Measurements from ENCODE around the gene MYPOP.

Gene MYPOP, protein sequence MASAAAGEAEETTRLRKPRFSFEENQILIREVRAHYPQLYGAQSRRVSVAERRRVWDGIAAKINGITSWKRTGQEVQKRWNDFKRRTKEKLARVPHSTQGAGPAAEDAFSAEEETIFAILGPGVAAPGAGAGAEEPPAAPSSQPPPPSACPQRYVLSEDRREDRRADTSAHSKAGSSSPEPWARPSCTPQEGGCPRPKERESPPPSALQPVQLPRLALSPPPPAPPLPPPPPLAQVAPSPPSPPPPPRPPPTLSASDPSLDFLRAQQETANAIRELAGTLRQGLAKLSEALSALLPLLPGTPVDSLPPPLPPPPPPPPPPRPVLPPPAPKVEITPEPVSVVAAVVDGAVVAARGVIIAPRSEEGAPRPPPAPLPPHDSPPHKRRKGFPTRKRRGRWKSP

DNA sequence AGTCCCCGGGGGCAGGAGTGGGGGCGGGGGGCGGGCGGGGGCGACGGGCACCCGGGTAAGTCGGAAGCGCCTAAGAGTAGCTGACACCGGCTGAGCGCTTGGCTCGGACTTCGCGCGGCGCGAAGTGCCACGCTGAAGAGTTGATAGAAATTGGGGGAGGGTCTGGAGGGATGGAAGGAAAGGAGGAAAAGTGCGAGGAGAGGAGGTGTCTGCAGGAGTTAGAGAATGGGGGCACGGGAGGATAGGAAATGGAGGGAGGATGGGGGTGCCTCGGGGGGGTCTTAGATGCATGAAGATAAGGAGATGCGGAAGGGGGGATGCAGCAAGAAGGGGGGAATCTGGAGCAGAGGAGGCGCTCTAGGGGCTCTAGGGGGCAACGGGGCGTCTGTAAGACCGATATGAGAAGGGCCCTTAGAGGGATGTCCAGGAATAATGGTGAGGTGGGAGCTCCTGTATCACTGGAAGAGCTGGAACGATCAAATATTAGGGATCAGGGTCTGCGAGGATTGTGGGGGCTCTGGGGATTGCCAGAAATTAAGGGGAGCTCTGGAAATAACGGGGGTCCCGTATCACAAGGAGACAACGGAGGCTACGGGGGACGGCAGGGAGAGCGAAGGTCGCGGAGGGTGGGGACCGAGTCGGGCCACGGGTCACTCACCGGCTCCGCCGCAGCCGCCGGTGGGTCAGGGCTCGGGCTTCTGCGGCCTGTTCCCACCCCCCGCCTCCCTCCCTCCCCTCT is at the start of gene MYPOP:
Gene MYPOP (minus strand): TSS at position 702 of the 739 bp plus-strand sequence. CDS start 840 bp downstream, outside the sequence.
- peak in 1 of 2 experiments; percentile 40 for DNase-seq

DNA sequence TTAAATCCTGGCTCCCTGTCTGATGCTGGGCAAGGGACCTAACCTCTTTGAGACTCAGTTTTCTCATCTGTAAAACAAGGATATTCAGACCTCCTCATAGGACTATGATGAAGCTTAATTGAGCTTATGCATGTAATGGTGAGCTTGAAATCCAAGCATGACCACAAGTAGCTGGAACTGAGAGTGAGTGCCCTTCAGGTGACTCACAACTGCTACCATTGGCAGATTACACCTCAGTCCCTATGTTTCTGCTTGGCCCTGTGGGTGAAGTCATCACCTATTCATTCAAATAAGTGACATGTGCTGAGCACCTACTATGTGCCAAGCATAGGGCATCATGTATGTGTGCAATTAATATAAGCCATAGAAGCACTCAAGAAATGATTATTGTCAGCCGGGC is 45.5 kb upstream of the MYPOP start:
- no peak for DNase-seq

DNA sequence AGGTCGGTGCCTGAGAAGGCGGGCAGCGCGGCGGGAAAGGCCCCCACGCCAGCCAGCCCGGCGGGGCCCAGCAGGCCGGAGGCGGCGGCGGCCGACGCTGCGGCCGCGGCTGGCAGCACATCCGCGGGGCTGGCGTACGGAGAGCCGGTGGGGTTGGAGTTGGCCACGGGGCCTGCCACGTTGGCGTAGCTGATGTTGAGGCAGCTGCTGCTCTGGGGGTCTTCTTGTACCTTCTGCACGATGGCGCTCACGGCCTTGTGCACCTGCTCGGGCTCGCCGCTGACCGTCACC is 38.0 kb upstream of the MYPOP start:
- DNase-seq = no peak

DNA sequence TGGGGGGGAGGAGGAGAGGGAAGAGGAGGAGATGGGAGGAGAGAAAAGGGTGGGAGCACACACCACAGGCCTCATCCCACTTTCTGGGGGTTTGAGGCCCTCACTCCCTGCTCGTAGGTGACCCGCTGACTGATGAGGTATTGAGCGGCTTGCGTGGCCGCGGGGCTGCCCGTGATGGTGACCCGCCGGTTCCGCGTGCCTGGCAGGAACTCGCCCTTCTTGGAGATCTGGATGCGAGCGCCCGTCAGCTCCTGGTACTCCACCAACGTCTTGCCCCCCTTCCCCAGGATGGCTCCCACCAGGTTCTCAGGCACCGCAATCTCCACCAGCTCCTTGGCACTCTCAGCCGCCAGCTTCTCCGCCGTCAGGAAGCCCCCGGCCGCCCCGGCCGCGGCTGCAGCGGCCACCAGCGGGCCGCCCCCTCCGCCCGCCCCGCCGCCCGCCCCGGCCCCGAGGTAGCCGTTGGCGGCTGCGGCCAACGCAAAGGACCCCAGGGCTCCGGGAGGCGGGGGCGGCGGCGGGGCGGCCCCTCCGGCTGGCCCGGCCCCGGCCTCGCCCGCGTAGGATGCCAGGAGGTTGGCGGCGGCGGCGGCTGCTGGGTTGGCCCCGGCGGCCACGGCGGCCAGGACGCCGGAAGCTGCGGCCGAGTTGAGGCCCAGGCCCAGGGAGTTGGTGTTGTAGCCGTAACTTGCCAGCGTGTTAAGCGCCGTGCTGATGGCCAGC is 37.5 kb upstream of the MYPOP start:
- no peak for DNase-seq

DNA sequence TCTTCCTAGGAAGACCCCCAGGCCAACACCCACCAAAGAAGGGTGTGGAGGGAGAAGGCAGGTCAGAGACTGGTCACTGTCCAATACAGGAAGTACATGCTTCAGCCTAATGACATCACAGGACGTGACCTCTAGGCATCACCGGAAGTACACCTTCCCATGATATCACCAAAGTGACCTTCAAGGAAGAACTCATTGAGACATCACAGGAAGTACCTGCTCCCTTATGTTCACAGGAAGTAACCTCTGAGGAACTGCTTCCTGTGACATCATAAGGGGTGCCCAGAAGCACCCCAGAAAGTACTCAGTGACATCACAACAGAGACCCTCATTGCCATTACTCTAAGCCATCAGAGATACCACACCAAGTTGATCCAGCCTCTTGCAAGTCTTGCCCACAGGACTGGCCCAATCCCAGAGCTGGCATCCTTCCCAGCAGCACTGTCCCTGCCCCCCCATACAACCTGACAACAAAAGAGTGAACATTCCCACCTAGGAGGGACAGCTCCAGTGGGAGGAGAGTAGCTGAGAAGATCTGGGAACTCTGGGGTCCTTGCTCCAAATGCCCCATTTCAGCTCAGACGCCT is 36.4 kb upstream of the MYPOP start:
- DNase-seq = no peak

DNA sequence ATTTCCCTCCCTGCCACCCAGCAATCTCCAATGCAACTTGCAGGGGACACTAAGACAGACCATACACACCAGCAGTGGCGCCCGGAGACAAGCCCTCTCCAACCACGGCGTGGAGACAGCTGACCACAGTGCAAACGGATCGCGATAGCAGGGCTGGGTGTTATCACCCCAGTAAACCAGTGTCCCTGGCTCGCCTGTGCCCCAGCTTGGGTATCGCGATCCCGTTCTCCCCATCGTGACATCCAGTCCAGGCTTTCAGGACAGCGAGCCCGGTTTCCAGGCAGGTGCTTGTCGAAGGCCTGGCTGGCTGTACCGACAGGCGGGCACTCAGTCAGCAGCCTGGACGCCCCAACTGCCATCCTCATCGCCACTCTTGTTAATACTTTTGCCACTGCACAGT is 32.9 kb upstream of the MYPOP start:
- DNase-seq = no peak

DNA sequence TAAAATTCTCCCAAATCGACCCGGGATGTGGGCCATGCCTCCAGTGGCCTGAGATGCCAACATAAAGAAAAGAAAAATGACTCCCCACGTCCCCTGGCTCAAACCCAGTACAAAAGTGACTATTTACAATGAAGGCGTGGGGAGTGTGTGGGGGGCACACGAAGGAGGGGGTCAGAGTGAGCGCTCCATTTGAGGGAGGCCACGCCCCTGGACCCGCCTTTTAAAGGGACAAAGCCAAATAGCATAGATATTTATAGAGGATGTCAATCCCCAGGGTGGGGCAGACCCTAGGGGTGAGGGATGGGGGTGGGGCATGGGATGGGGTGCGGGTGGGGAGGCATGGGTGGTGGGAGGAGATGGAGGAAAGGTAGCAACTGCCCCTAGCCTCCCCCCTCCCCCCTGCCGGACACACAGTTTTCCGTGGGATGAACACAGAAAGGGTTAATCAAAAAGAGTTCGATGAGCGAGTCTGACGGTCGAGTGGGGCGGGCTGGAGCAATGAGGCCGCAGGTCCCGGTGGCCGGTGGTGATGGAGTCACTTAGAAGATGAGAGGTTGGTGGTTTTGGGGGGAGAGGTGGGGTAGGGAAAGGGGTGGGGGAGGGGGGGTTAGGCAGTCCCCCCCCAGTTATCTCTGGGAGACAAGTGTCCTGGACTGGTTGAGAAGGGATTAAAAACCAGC is 32.3 kb upstream of the MYPOP start:
- no peak for DNase-seq

DNA sequence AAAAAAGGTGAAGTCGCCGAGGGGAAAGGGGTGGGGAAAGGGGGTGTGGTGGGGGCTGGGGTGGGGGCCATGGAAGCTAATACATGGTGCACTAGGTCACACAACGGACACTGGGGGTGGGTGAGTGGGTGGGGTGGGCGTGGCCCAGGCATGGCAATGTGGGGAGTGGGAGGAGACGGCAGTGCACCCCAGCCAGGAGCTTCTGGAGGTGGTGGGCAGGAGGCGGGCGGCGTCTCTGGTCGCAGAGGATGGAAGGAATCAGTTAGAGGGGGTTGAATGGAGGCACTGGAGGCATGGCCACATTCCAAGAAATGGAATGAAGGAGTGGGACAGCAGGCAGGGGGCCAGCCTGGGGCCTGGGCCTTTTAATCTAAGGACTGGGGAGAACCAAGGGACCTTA is 31.3 kb upstream of the MYPOP start:
- DNase-seq = no peak

DNA sequence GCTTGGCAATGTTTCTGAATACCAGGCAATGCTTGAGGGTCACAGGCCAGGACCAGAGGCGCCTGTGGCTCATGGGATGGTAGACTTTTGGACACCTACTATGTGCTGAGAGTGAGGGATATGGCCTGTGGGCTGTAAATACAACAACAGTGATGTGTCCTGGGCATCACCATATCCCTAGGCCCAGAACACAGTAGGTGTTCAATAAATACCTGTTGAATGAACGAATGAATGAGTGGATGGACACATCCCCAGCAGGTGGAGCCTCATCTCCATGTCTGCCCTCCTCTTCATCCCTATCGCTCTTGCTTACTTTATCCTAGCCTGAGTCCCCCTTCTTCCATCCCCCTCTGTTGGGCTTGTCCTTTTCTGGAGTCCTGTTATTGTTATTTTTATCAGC is 28.6 kb upstream of the MYPOP start:
- DNase-seq = no peak

DNA sequence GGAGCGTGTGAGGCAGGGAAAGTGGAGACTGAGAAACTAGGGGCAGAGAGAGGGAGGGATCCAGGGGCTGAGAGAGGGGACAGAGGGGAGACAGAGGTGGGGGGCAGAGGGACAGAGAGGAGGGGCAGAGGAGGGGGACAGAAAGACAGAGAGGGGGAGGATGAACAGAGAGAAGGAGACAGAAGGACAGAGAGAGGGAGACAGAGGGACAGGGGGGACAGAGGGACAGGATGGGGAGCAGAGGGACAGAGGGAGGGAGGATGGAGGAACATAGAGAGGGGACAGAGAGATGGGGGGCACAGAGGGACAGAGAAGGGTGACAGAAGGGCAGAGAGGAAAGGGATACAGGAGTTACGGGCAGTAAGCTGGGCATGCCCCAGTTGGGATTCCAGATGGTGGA is 26.8 kb upstream of the MYPOP start:
- DNase-seq = no peak

DNA sequence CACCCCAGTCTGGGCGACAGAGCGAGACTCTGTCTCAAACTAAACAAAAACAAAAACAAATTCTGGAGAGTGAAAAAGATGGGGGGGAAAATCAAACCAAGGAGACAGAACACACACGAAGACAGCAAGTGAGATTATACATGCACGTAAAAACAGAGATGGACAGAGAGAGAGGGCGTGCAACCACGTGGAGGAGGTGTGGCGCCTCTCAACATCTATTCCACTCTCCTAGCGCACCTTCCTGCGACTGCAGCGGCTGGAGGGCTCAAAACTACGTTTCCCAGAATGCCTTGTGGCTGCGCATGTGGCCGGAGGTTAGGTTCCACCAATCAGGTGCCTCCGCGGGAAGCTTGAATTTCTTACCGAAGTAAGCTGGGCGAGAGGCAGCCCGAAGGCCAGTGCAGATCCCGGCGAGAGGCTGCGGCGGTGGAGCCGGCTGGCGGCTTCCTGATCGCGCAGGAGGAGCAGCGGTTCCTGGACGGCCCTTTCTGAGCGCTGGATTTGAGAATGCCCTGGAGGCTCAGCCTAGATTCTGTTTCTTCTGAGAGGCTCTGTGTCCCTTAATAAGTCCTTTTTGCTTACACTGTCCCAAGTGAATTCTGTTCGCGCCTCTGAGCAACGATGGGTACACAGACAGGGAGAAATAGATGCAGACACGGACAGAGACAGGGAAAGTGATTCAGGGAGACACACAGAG is 25.3 kb upstream of the MYPOP start:
- DNase-seq = peak; percentile 58 to 63

DNA sequence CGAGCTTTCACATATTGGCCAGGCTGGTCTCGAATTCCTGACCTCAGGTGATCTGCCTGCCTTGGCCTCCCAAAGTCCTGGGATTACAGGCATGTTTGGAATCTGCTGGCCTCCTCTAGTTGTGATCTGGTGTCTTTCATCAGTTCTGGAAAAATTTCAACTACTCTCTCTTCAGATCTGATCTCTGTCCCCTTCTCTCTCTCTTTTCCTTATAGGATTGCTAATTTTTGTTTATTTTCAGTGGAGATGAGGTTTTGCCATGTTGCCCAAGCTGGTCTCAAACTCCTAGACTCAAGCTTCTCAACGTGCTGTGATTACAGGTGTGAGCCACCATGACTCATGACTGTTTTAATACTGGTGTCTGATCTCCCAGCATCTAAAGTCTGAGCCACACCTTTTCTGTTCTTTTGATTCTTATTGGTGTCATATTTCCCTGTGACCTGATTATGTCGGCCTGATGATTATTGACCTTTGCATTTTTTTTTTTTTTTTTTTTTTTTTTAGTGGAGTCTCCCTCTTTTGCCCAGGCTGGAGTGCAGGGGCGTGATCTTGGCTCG is 22.6 kb upstream of the MYPOP start:
- no peak for DNase-seq

DNA sequence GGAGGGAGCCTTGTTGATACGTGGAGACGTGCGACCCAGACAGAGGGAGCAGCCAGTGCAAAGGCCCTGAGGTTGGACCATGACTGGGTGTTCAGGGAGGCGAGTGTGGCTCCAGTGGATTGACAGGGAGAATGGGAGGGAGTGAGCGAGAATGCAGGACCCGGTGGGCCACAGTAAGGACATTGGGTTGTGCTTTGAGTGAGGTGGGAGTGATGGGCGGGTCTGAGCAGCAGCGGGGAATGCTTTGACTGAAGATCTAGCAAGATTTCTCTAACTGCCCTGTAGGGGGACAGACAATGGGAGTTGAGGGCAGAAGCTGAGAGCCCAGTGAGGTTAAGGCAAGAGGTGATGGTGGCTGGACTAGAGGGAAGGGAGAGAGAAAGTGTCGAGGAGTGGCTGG is 19.9 kb upstream of the MYPOP start:
- DNase-seq = no peak

DNA sequence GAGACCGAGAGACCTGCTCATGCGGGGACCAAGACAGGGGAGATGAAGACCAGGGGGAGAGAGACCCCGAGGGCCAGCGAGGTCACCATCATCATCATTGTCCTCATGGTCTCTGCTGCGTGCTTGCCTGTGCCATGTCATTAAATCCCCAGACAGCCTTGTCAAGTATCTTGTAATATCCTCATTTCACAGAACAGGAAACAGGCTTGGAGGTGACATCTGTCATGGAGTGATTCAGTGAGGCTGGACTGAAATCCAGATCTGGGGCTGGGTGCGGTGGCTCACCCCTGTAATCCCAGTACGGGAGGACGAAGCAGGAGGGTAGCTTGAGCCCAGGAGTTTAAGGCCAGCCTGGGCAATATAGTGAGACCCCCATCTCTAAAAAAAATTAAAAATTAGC is 18.0 kb upstream of the MYPOP start:
- peak in 1 of 2 experiments; percentile 6 for DNase-seq

DNA sequence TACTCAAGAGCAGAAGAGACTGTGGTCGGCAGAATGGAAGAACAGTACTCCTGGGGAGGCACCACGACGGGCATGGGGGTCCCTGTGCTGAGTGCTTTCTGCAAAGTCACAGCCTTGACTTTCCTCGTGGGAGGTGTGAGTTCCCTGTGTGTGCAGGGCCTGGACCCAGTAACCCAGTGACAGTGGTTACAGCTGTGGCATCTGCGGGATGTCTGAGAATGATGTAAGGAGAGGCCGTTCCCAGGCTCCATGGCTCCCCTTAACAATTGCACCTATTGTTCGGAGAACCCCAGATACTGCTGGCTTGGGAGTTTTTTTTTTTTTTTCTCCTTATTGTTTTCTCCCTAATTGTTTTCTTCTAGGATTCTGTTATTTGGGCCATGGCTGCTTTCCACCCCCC is 17.3 kb upstream of the MYPOP start:
- no peak for DNase-seq

DNA sequence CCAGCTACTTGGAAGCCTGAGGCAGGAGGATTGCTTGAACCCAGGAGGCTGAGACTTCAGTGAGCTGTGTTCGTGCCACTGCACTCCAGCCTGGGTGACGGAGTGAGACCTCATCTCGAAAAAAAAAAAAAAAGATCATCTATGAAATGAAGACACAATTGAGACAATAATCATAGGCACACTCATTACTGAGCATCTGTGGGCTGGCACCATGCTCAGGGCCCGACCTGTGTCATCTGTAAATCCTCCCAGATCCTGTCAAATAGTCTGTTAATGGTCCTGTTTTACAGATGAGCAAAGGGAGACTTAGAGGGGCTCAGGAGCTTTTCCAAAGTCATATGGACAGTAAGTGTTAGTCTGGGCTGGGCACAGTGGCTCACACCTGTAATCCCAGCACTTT is 16.3 kb upstream of the MYPOP start:
- no peak for DNase-seq

DNA sequence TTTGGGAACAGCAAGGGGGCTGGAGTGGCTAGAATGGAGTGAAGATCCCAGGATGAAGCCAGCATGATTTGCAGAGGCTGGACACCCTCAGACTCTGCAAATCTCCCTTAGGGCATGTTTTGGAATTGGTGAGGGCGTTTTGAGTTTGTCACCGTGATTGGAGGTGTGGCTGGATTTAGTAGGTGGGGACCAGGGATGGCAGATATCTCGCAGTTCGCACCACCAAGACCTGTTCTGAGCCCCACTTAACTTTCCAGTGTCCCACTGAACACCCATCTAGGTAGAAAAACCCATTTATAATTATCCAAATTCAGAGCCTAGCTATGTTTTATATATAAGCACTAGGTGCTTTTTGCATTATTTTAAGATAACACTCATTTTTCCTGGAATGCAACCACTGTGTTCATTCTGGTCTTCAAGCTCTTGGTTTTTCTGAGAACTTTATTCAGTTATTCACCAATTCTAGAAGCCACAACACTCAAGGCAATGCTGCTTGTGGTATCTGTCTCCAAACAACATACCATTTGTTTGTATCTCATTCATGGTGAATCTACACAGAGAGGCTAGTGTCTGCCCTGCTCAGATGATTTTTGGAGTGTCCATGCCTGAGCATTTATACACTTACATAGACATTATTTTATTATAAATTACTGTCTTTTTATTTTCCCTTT is 15.1 kb upstream of the MYPOP start:
- no peak for DNase-seq

DNA sequence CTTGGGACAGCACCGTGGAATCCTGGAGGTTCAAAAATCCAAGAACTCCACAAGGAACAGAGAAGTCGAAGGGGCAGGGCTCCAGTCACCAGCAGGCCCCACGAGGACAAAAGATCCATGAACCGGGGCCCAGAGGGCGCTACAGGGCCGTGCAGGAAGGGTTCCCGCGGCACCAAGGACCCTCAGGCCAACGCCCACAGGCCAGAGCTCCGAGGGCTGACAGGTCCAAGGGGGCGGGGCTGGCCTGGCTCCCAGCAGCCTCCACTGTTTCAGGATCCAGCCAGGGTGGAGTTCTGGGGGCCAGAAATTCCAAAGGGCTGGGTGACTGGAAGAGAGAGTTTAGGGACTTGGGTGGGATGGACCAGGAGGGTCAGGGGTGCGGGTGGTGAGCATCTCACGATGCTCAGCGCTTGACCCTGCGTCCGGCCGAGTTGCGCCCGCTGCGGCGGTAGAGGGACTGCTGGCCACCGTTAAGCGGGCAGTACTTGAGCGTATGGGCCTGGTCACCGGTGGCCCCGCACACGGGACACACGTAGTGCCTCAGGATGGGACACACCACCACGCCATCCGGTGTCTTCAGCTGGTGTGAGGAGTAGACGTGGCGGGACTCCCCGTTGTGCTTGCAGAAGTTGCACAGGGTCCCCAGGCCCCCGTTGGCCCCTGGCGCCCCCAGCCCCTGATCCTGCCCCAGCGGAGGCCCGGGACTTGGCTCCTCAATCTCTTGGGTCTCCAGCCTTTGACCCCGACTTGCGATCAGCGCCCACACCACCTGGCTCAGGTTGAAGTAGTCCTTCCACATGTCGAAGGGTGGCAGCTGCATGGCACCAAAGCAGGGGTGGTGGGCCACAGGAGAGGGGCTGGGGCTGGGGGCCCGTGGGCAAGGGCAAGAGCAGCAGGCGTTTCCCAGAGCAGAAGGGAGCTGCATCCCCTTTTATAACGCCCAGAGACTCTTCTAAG is 11.7 kb upstream of the MYPOP start, which contains the start of gene NANOS2:
Gene NANOS2 (minus strand): TSS at position 905 of the 957 bp plus-strand sequence. CDS start 85 bp downstream, at position 820.
- no peak for DNase-seq

DNA sequence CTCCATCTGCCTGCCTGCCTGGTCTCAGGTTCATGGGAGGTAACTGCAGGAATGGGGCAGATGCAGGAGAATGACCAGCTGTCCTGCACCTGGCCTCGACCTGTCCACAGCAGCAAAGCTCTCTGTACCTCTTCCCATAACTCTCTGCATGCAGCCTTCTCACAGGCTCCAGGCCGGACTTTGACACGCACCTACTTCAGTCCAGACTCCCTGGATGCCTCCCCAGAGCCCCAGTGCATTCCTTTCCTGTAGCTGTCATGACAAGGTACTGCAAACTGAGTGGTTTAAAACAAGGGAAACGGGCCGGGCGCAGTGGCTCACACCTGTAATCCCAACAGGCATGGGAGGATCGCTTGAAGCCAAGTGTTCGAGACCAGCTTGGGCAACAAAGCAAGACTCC is 8.9 kb upstream of the MYPOP start:
- DNase-seq = no peak

DNA sequence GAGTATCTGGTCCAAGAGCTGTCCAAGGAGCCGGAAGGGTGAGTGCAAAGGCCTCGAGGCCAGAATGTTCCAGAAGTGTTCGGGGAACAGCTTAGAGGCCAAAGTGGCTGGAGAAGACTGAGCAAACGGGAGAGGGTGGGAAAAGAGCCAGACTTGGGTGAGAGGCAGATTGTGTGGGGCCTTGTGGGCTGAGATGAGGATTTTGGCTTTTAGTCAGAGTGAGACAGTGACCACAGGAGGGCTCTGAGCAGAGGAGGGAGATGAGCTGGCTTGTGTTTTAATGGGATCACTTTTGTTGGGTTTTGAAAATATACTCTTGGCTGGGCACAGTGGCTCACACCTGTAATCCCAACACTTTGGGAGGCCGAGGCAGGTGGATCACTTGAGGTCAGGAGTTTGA is 6.5 kb upstream of the MYPOP start:
- DNase-seq = no peak

All from Kasumi-1 (cell line).